Muscle layer of duodenum (tissue), 2 donors: ENCODE data around the gene KCNQ2.

ENCODE experiments used
- H3K27ac ChIP-seq: one replicate; pipeline ENCODE4 v1.7.0; 2013; ENCODE audit warnings: mild to moderate bottlenecking, low read length
- H3K27me3 ChIP-seq: one replicate; pipeline ENCODE4 v1.7.0; 2013; ENCODE audit warnings: low read depth, mild to moderate bottlenecking, control low read depth, low read length
- H3K36me3 ChIP-seq, 2 donors: one replicate each; pipeline ENCODE4 v1.7.0; 2013; ENCODE audit warnings: low read length in 2 of 2, control low read depth in 1 of 2, mild to moderate bottlenecking in 1 of 2; ENCODE audit not compliant: insufficient read depth in 2 of 2, control insufficient read depth in 1 of 2
- H3K4me1 ChIP-seq, 2 donors: one replicate each; pipeline ENCODE4 v1.7.0; 2013; ENCODE audit warnings: low read length in 2 of 2, mild to moderate bottlenecking in 2 of 2, control low read depth in 1 of 2, moderate library complexity in 1 of 2; ENCODE audit not compliant: insufficient read depth in 2 of 2, control insufficient read depth in 1 of 2
- H3K4me3 ChIP-seq, 2 donors: one replicate each; pipeline ENCODE4 v1.7.0; 2013; ENCODE audit warnings: low read length in 2 of 2, low read depth in 1 of 2, mild to moderate bottlenecking in 1 of 2
- H3K9me3 ChIP-seq, 2 donors: one replicate each; pipeline ENCODE4 v1.7.0; 2013; ENCODE audit warnings: low read length in 2 of 2, control low read depth in 1 of 2, mild to moderate bottlenecking in 1 of 2; ENCODE audit not compliant: control insufficient read depth in 1 of 2
- donor health status: healthy.

Gene KCNQ2

DNA sequence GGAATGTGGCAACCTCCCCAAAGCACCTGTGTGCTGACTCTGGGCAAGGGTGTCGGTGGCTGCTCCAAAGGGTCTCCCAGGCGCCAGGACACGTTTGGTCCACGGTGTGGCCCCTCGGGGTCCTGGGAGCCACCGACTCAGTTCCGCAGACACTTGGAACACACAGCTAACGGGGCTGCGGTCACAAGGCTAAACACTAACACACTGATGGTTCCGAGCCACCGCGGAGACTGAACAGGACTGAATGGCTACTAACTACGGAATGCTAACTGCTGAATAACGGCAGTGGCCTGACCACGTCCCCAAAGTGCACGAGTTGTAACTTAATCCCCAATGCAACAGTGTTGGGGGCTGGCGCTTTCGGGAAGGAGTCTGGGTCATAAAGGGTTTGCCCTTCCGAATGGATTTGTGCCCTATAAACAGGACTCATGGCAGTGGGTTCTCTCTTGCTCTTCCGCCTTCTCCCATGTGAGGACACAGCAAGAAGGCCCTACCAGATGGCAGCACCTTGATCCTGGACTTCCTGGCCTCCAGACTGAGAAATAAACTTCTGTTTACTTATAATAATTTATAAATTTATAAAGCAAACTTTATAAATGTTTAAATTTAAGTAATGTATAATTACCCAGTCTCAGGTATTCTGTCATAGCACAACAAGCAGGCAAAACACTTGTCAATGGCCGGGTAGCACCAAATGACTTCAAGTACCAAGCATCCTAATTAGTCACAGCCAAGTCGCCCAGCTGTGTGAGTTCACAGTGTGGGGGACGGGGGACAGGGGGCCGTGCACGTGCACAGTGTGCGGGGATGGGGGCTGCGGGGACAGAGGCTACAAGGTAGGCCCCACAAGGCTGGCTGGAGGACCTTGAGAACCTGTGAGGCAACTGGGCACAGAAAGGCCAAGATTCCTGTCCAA lies 28.7 kb upstream of the KCNQ2 start:
- H3K27me3 ChIP-seq = peaks cover 25% of the 10 kb centered on the region
- no peaks in the 10 kb centered on the region for H3K36me3 ChIP-seq
- H3K9me3 ChIP-seq = peaks cover 7 to 16% of the 10 kb centered on the region in 2 donors
- no peak overlapping the region for H3K4me3 ChIP-seq
- H3K27ac ChIP-seq = no peak overlapping the region
- H3K4me1 ChIP-seq = peaks cover 0 to 32% of the 10 kb centered on the region in 2 donors

DNA sequence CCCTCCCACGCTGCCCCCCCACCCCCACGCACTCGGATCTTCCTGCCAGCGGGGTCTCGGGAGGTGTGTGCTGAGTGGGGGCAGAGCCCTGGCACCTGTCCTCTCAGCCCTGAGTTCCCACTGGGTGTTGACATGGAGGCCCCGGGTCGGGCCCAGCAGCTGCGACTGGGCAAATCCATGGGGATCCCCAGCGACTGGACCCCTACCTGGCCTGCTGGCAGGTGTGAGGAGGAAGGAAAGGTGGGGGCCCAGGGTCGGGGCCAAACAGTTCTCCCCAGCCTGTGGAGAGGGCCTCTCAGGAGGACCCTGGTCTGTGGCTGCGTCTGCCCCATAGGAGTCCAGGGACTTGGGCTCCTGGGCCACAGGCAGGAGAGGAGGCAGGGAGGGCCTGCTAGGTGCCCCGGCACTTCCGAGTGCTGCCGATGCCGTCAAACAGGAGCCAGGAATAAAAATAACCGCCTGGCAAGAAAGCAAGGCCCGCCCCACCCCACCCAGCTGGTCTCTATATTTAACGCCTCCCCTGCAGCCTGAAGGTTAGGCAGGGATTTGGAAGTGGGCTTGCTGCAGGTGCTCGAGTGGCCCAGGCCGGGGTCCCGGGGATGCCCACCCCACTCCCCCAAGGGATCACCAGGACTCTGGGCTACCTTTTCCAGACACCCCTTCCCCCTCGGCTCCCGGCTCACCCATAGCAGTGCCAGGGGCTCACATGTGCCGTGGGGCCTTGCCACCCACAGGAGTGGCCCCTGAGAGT lies 27.9 kb upstream of the KCNQ2 start:
- Histone ChIP-seq H3K27ac (no peak overlapping the region), H3K27me3 (peaks cover 25% of the 10 kb centered on the region), H3K4me1 (peaks cover 0 to 38% of the 10 kb centered on the region in 2 donors), H3K36me3 (no peaks in the 10 kb centered on the region), H3K9me3 (peaks cover 7 to 11% of the 10 kb centered on the region in 2 donors), H3K4me3 (no peak overlapping the region)

DNA sequence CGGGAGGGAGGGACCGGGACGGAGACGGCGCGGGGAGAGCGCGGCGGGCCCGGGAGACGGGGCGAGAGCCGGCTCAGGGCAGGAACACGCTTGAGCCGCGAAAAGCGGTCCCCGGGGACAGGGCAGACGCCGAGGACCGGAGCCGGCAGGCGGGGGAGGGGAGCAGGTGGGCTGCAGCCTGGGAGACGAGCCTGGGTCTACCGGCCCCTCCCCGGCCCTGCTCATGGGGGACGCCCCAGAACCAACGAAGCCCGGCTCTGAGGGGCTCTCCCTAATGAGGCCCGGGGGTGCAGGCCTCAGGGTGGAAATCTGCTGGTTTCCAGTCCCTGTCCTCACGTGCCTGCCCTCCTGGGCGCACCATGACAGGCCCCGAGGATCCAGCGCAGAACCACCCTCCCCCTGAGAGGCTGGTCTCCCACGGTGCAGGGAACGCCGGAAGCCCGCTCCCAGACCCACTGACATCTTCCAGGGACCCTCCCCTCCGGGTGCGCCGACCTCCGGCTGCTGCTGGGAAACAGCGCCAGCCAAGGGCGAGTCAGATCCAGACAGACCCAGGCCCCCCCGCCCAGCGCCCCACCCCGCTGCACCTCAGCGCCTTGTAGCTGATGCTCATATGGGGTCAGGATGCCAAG lies 27.0 kb upstream of the KCNQ2 start:
- H3K36me3 ChIP-seq = no peaks in the 10 kb centered on the region
- peaks cover 25% of the 10 kb centered on the region for H3K27me3 ChIP-seq
- no peak overlapping the region for H3K27ac ChIP-seq
- peaks cover 0 to 38% of the 10 kb centered on the region in 2 donors for H3K4me1 ChIP-seq
- peaks cover 0 to 2% of the 10 kb centered on the region in 2 donors for H3K9me3 ChIP-seq
- peak overlapping the region in 1 of 2 donors; percentile 42 for H3K4me3 ChIP-seq

DNA sequence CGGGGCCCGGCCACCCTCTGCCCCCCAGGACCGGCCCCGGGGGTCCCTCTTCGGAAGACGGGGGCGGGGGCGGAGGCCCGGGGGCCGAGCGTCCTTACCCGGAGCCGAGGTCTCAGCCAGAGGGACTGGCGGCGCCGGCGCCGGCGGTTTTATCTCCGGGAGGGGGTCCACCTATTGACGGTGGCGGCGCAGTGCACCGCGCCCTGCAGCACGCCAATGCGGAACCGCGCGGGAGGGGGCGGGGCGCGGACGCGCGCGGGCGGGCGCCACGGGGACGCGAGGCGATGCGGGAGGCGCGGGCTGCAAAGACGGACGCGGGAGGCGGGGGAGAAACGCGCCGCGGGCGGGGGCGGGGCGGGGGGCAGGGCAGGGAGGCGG lies 26.5 kb upstream of the KCNQ2 start, which contains the start of gene EEF1A2:
Gene EEF1A2, minus strand, starts transcription at position 124 of the 378 bp plus-strand sequence. CDS start 1,320 bp downstream, outside the sequence.
- H3K27me3 ChIP-seq = peaks cover 25% of the 10 kb centered on the region

DNA sequence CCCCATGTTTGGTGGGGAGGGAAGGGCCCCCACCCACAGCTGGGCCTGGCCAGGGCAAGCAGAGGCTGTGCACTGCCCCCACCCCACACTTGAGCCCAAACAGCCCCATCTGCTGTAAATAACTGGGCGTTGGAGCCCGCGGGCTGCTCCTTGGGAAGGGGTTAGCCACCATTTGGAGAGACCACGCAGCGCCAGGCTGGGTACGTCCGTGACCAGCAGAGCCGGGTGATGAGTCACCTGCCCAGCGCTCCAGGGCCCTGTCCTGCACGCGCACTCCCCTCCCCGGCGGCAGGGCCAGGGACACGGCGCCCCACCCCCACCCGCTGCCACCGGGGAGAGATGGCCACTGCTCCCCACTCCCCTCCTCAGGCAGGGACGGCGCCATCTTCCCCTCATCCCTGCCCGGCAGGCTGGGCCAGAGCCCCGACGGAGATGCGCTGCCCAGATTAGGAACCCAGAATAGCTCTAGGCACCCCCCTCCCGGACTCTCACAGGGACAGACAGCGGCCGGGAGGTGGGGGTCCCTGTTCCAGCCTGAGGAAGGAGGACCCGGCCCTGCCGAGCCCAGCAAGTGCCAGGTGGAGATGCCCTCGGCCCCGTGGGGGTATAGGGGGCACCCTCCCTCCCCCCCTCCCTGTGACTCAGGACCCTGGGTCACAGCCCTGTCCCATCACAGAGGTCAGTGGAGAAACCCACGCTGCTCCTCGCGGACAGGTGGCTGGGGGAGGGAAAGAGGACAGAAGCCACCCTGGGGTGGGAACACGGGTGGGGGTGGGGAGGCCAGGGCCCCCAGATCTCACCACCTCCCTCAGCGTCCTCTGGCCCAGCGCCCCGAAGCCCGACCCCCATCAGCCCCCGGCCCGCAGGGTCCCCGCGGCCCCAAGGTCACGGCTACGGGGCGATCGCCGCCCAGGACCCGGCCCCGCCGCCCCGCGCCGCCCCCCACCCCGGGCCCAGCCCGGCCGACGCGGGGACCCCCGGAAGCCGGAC lies 25.8 kb upstream of the KCNQ2 start:
- Histone ChIP-seq H3K36me3 (no peaks in the 10 kb centered on the region), H3K27ac (no peak overlapping the region), H3K4me1 (peaks cover 0 to 38% of the 10 kb centered on the region in 2 donors), H3K4me3 (peak overlapping the region in 1 of 2 donors; percentile 44), H3K9me3 (no peaks in the 10 kb centered on the region), H3K27me3 (peaks cover 25% of the 10 kb centered on the region)

More for the DNA sequence above, 26.5 kb upstream of the KCNQ2 start, which contains the start of gene EEF1A2:
- H3K36me3 ChIP-seq = no peaks in the 10 kb centered on the region
- peak within 1 kb of the TSS in 1 of 2 donors; percentile 44 for H3K4me3 ChIP-seq
- no peak within 1 kb of the TSS for H3K27ac ChIP-seq
- no peaks in the 10 kb centered on the region for H3K9me3 ChIP-seq
- peaks cover 0 to 38% of the 10 kb centered on the region in 2 donors for H3K4me1 ChIP-seq

DNA sequence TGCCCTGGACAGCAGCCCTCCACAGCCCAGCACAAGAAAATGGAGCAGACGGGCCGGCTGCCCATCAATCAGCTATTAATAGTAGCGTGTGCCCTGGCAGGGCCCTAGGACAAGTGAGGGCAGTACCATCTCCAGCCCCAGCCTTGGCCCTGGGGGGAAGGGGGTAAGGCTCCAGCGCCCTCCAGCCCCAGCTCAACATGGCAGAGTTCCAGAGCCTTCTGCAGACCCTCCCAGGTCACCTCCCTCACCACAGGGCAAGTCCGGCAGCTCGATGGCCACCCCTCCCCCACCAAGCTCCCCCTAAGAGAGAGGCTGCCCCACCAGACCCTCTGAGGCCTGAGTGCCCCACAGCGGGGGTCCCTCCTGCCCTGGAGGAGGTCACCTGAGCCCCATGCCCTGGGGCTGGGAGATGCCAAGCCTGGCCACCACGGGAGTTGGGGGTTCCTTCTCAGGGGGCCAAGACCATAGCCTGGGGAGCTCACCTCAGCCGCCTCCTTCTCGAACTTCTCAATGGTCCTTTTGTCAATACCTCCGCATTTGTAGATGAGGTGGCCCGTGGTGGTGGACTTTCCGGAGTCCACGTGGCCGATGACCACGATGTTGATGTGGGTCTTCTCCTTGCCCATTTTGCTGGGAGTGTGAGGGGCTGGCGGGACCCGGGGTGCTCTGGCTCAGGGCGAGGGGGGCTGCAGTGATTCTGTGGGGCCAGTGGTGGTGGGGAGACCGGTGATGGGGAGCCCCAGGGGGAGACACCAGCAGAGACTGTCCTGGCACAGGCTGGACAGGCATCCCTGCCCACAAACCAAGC lies 24.9 kb upstream of the KCNQ2 start:
- H3K4me3 ChIP-seq = no peak overlapping the region
- H3K27me3 ChIP-seq = peaks cover 25% of the 10 kb centered on the region
- no peaks in the 10 kb centered on the region for H3K36me3 ChIP-seq
- H3K9me3 ChIP-seq = no peaks in the 10 kb centered on the region
- no peak overlapping the region for H3K27ac ChIP-seq
- peaks cover 0 to 36% of the 10 kb centered on the region in 2 donors for H3K4me1 ChIP-seq

DNA sequence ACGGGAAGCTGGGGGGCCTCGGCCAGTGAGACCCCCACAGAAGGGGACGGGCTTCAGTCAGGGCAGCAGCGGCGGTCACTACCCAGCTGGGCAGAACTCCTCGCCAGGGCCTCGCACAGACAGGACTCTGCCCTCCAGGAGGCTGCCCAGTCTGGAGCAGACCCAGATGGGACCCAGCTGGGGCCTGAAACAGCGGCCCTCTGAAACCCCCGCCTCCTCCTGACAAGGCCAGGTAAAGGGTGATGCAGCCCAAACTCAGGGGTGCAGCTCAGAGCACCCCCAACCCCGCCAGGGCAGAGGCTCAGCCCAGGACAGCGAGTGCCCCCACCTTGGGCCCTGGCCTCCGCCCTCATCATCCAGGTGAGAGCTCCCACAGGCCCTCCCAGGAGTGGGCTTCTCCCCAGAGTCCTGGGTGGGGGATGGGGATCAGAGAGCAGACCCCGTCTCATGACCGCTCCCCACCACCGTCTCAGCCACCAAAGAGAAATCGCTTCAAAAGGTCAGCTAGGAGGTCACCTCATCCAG lies 24.2 kb upstream of the KCNQ2 start:
- Histone ChIP-seq H3K9me3 (no peaks in the 10 kb centered on the region), H3K27me3 (peaks cover 25% of the 10 kb centered on the region), H3K36me3 (no peaks in the 10 kb centered on the region), H3K4me3 (peak overlapping the region; percentile 37 to 55), H3K27ac (no peak overlapping the region), H3K4me1 (peaks cover 0 to 30% of the 10 kb centered on the region in 2 donors)

DNA sequence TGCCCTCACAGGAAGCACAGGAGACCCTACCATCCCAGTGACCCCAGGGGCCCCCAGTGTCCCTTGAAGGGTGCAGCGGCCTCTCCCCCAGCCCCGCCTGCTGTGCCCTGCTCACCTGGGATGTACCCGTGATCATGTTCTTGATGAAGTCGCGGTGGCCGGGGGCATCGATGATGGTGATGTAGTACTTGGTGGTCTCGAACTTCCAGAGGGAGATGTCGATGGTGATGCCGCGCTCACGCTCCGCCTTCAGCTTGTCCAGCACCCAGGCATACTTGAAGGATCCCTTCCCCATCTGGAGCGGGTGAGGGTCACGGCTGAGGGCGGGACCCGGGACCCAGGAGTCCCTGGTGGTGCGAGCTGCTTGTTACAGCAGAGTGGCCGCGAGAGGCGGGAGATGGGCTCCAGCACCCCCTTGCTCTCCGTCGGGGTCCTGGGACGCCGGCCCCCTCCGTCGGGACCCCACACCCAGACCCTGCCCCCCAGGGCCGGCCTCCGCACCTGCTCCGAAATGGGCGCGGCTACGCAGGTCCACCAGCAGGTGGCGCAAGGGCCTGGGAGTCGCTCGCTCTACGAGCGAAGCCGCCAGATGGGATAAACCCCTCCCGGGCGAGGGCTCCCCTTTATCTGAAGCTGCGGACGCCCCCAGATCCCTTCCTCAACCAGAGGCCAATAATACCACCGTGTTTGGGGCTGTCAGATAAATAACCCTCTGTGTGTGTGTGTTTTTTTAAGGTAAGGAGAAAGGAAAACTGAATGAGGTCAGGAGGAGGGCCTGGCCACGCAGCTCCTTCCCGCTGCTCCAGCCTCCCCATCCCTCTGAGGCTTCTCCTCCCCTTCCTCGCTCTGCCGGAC lies 23.5 kb upstream of the KCNQ2 start:
- H3K27ac ChIP-seq = no peak overlapping the region
- H3K4me1 ChIP-seq = peaks cover 0 to 30% of the 10 kb centered on the region in 2 donors
- no peaks in the 10 kb centered on the region for H3K9me3 ChIP-seq
- no peaks in the 10 kb centered on the region for H3K36me3 ChIP-seq
- peaks cover 30% of the 10 kb centered on the region for H3K27me3 ChIP-seq
- peak overlapping the region; percentile 37 to 55 for H3K4me3 ChIP-seq

DNA sequence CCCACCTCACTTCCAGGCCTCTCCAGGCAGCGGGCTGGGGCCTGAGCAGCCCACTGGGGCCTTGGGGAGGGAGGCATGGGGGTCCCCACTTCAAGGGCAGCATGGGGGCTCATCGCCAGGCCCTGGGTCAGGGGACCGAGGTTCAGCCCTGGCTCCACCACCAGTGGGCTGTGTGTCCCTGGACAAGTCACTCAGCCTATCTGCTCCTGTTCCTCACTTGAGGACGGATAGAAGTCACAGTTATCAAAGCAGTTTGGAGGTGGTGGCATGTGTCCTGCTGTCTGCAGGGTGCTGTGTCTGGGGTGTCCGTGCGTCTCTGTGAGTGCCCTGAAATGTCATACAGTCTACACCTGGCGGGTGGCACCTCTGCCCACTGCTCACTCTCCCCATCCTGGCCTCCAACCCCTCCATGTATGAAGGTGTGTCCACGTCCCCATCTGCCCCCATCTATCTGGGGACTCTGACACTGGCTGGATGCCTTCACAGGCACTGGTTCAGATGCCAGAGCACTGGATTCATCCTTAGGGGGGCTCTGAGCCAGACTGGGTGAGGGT lies 22.8 kb upstream of the KCNQ2 start:
- Histone ChIP-seq H3K36me3 (no peaks in the 10 kb centered on the region), H3K27ac (no peak overlapping the region), H3K4me1 (peaks cover 0 to 30% of the 10 kb centered on the region in 2 donors), H3K27me3 (peaks cover 29% of the 10 kb centered on the region), H3K4me3 (no peak overlapping the region), H3K9me3 (no peaks in the 10 kb centered on the region)
